C1 segment of cervical spinal cord (tissue), 14 donors: ENCODE results near the gene GRIA4.
"Not testable (repeated sequence)": the region's sequence is repeated elsewhere in the genome, so short reads cannot be mapped to it uniquely, and the experiment has no call there.

Experiments used
- DNase-seq, 14 donors: peaks; one replicate each; lab custom pipeline; 2025; lab: John Stamatoyannopoulos, UW

Gene GRIA4

GRCh38 chr11:105719073-105719822 is 109.4 kb downstream of the GRIA4 start:
- peak in 1 of 14 donors; percentile 17 for DNase-seq

- DNase-seq, result peak in 4 of 14 donors; percentile 1 to 61 (median 6)
Measured at GRCh38 chr11:105720096-105720495, 110.2 kb downstream of the GRIA4 start.

DNA sequence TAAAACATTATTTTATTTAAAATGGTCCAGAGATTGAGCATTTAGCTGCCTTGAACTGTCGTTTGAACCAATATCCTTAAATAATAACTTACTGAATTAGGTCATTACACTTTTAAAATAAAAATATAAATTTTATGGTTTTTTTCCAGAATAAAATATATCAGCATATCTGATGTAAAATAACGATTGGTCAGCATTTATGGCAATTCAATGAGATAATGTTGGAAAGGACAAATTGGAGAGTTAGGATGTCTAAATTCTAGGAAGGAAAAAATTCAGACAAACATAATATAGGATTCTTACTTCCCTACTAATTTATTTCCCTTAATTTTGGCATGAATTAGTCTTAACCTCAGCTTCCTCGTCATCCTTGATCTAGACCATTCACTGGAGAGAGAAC is 113.4 kb downstream of the GRIA4 start:
- DNase-seq, result no peak

- DNase-seq, result peak in 1 of 14 donors; percentile 3
Measured at GRCh38 chr11:105732611-105733010, 122.7 kb downstream of the GRIA4 start.

- no peak for DNase-seq
Measured at GRCh38 chr11:105734426-105734825, 124.6 kb downstream of the GRIA4 start.

DNA sequence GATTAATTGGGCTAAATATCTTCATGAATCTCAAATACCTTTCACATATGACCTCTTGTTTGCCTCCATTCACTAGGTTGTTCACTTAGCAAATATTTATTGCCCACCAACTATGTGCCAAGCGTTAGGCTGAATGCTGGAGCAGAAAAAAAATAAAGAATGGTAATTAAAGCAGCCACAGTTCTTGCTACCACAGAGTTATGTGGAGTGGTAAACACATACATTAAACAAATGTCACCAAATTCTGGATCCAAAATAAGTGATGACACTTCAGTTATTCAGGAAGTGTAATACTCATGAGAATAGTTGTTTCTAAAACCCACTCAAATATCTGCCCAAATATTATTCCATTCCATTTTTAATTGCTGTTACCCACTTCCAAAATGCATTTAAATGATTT is 128.4 kb downstream of the GRIA4 start:
- no peak for DNase-seq

GRCh38 chr11:105738986-105739795 is 129.3 kb downstream of the GRIA4 start:
- peak in 2 of 14 donors; percentile 5 to 33 for DNase-seq

GRCh38 chr11:105740164-105740903 is 130.5 kb downstream of the GRIA4 start:
- DNase-seq, result no peak

- DNase-seq, result no peak
Measured at GRCh38 chr11:105741488-105742020, 131.7 kb downstream of the GRIA4 start.

GRCh38 chr11:105754260-105754659 is 144.4 kb downstream of the GRIA4 start:
- DNase-seq, result no peak

DNA sequence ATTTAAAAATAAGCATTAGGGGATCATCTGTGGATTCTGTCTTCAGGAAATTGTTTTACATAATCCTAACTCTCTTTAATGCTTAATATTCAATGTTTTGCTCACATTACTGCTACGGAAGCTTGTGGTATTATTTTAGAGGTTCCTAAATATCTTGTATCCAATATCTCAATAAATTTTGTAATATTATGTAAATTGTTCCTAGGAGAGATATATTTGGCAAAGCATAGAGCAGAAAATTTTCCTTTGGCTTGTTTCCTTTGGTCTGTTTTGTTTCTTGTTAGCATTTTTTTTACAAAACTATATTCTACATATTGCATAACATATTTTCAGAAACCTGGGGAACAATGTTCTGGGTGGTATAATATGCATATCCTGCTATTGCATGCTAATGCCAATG is 144.8 kb downstream of the GRIA4 start:
- DNase-seq, result no peak

DNA sequence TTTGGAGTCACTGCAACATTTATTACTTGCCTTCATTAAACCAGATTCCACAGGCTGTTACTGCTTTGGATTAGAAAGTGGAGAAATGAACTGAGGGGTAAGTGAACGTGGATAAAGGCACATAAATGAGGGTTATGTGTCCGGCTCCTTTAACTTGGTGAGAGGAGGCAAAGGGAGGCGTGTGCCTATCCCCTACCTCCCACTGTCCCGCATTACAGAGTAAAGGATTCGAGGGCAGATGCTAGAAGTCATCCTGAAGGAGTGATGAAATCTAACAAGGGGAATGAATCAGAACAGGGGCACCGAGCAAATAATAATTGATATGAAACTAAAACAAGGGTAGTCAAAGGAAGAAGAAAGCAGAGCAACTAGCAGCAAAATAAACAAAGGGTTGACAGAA is 147.2 kb downstream of the GRIA4 start:
- no peak for DNase-seq

GRCh38 chr11:105763594-105763993 is 153.7 kb downstream of the GRIA4 start:
- peak in 1 of 14 donors; percentile 77 for DNase-seq

DNA sequence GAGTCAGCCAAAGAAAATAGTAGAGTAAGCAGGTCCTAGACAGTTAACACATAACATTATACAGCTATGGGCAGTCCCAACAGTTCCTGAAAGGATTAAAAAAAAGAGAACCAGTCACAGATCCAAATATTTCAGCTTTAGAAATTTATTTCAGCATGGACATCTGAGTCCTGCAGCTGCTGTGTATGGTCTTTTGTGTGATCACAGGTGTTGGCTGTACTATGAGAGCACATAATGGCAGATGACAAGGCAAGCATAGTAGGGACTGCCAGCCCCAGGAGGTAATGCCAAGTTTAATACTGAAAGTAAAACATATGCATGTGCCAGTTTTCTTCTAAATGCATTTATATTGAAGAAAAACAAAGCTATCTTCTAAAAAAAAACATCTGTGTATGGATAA is 158.1 kb downstream of the GRIA4 start:
- DNase-seq, result peak in 1 of 14 donors; percentile 14

DNA sequence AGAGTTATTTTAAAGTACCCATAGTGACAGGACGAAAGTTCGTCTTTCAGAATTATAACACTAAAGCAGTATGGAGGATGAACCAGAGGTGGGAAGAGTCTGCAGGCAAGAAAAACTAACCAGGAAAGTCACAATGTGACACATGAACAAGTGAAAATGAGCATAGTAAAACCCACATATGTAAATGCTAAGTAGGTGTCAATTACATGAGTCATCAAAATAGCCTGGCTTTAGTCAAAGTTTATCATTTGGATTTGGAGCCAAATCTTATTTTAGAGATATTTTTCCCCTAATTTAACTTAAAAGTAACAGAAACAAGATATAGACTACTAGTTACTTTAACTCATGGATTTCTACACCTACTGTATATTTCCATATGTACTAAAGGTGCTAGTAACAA is 159.8 kb downstream of the GRIA4 start:
- no peak for DNase-seq

DNA sequence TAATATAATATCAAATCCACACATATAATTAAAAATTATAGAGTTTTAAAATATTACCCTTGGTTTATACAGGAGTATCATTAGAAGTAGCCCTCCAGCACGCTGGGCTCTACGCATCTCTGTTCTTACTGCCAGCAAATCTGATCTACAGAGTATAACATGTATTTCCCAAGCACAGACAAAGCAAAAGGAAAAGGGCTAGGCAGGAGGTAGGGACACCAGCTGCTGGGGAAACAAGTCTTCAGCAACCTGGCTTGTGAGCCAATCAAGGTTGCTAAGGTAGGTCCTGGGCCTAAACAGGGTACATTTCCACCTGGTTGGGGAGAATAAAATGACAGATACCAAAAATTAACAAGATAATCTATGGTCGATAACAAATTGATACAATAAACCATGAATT is 163.6 kb downstream of the GRIA4 start:
- DNase-seq, result peak in 1 of 14 donors; percentile 9

DNA sequence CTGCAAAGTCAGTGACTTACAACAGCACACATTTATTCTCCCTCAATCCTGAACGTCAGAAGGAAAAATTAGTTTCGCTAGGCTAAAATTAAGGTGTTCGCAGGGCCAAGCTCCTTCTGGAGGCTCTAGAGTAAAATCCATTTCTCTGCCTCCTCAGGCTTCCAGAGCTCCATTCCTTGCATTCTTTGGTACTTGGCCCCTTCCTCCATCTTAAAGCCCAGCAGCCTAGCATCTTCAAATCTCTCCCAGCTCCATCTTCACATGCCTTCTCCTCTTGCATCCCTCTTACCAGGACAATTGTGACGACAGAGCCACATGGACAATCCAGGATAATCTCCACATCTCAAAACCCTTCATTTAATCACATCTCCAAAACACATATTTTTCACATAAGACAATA is 165.0 kb downstream of the GRIA4 start:
- no peak for DNase-seq

DNA sequence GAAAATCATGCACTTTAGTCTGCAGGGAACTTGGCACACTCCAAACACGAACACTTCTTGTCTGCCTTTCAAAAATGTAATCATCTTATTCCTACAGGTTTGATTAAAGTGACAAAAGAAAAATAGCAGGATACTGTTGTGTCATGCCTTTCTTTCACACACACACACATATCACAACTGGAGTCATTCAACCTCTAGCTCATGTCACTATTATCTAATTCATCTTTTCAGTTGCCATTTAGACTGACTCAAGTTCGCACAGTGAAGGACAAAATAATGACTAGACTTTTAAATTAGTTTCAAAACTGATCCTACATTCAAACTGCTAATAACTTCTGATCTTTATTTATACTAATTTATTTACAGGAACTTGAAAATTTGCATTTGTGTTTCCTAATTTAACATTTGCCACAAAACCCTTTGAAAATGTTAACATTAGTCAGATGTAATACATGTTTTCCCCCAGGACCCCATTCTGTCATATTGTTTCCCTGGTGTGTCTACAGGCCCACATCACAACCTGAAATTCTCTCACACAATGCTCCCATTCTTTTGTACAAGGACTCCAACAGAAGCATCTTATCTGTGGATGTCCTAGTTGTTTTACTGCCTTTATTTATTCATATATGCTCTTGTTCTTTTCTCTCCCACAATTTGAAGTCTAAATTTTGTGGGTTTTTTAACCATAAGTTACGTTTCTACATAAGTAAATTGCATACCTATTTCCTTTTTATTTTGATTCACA is 171.1 kb downstream of the GRIA4 start:
- no peak for DNase-seq

GRCh38 chr11:105781807-105782206 is 171.9 kb downstream of the GRIA4 start:
- no peak for DNase-seq

GRCh38 chr11:105783216-105783615 is 173.3 kb downstream of the GRIA4 start:
- peak in 1 of 14 donors; percentile 13 for DNase-seq

DNA sequence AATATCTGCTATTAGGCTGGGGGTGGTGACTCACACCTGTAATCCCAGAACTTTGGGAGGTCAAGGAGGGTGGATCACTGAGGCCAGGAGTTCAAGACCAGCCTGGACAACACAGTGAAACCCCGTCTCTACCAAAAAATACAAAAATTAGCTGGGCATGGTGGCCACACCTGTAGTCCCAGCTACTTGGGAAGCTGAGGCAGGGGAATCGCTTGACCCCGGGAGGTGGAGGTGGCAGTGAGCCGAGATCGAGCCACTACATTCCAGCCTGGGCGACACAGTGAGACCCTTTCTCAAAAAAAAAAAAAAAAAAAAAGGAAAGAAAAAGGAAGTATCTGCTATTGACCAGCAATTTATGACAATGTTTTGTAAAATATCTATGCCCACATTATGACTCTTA is 176.0 kb downstream of the GRIA4 start:
- DNase-seq, result not testable (repeated sequence)
